Left forelimb (tissue), 1 donor: ENCODE data around the gene ATG10.
"Not testable (repeated sequence)": the region's sequence is repeated elsewhere in the genome, so short reads cannot be mapped to it uniquely, and the experiment has no call there.

Source experiments
- DNase-seq: peaks from one replicate; pipeline ENCODE4 v3.0.0-alpha.2; 2018; ENCODE audit warnings: low spot score

ATG10 gene

DNA sequence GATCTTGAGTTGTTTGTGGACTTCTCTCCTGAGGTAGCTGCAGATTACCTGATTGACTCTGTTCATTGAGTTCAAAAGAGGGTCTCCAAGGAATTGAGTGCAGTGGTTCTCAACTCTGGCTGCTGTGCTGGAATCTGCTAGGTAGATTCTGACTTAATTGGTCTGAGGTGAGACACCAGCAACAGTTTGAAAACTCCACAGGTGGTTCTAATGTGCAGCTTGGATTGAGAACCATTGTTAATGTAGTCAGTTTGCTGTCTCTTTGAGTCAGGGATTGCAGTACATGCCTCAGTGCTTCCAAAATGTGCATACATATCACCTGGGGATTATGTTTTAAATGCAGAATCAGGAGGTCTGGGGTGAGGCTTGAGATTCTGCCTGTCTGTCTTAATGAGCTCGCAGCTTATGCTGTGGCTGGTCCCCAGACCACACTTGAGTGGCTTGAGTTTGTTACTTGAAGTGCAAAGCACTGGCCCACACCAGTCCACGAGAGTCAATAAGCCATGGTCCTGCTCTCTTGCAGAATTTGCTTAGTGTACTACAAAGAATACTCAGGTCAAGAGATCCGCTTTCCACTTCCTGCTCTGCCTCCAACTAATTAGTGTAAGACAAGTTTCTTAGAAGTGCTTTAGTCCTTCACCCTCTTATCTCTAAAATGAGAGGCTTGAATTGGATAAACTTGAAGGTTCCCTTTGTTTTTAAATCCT, 82.3 kb downstream of the ATG10 start:
- no peak for DNase-seq

DNA sequence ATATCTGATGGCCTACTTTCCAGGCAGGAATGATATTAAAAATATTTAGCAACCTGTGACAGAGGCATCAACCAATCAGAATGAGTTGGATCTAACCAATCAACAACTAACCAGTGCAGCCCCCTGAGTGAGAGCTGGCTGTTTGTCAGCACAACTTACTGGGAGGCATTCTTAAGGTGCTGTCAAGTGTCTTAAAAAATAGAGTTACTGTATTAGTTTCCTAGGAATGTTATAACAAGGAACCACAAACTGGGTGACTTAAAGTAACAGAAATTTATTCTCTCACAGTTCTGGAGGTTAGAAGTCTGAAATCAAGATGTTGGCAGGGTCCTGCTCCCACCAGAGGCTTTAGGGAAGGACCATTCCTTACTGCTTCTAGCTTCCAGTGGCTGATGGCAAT, 85.2 kb downstream of the ATG10 start:
- no peak for DNase-seq

DNA sequence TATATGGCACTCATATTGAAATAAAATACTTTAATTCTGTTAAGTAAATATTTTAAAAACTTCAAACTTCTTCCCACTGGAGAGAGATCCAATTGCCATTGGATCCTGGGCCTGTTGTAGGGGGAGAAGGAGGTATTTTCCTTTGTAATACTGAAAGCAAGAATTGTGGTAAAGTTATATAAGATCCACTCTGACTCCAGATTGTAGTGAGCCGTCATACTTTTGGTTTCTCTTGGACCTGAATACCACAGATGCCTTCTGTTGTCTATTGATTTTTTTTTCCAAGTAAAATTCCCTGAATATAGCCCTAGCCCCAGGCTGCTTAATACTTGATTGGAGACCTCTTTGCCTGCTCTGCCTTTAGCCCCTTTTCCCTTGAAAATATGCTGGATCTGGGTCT, 86.9 kb downstream of the ATG10 start:
- no peak for DNase-seq

DNA sequence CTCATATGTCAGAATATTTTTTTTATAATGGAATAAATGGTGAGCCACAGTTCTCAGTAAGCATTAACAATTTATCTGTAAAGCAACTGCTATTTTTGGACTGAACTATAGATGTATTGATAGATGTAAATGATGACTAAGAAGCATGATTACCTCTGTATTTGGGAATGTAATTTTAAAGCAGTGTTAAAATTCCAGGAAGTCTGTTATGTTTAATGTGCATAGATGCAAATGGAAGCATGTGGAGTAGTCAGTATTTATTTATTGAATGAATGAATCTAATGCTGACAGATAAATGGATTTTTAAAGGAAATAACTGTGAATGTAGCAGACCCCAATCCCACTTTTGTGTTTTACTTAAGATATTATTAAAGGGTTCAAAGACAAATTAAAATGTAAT, 95.0 kb downstream of the ATG10 start:
- no peak for DNase-seq

DNA sequence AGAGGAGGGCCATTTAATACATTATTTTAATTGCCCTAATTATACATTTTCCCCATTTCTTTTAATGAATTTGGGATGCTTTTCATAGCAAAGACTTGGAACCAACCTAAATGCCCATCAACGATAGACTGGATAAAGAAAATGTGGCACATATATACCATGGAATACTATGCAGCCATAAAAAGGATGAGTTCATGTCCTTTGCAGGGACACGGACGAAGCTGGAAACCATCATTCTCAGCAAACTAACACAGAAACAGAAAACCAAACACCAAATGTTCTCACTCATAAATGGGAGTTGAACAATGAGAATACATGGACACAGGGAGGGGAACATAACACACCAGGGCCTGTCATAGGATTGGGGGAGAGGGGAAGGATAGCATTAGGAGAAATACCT, 96.2 kb downstream of the ATG10 start:
- not testable (repeated sequence) for DNase-seq

DNA sequence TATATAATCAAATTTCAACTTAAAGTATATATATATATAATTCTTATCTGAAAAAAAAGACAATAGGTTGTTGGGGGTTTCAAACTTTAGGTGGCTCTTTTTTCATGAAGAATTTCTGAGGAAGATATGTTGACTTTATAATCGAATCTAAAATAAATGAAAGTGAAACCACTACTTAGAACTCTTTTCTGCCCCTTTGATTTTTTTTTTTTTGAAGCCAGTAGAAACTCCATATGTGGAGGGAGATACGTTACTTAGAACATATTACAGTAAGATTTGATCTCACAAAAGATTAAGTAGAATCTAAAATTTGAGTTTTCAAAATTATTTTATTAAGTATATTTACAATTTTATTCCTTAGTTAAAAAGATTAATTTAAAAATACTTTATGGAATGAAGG, 96.9 kb downstream of the ATG10 start:
- DNase-seq: no peak

DNA sequence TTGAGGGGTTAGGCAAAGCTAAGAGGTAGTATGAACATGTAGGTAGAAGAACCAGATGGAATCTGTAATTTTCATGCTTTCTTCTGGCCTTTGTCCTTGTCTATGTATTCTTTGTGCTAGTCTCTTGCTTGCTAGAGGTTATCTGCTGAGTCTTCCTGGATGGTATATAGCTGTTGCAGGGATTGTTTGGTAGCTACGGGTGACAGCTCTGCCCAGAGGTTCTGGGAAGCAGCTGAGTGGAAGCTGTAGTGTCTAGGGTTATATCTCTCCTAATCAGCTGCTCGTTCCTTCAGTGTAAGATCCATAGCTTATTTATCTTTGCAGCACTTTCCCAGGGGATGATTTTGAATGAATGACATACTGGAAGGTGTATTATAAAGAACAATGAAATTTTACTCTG, 100.3 kb downstream of the ATG10 start:
- no peak for DNase-seq

DNA sequence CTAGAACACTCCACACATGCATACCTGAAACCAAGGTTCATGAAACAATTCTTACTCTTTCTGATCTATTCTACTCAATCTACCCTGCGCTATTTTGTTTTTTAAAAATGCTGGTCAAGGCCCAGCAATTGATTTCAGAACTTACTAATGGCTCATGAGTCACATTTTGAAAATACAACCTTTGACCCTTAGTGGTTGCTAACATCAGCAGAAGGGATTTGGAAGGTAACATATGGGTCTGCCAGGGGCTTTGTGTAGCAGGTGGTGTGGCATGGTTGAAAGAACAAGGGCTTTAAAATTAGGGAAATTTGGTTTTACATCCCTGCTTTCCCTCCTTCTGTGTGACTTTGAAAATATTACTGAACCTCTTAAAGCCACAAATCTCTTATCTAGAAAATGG, 101.4 kb downstream of the ATG10 start:
- DNase-seq: no peak

DNA sequence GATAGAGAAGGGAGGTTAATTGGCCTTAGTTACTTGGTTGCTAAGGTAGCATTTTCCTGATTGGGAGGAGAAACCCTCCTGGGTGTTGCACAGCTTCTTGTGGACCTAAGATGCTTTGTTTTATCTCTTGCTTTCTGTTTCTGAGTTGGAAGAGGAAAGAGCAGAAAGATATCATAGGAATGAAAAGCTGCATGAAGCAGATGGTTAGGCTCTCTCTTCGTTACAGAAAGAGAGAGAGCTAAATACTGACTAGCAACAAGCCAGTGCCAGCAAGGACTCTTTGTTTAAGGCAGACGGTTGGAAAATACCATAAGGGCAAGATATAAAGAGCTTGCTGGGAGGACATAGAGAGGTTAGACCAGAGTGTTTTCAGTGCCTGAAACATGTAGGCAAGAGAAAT, 103.1 kb downstream of the ATG10 start:
- no peak for DNase-seq

DNA sequence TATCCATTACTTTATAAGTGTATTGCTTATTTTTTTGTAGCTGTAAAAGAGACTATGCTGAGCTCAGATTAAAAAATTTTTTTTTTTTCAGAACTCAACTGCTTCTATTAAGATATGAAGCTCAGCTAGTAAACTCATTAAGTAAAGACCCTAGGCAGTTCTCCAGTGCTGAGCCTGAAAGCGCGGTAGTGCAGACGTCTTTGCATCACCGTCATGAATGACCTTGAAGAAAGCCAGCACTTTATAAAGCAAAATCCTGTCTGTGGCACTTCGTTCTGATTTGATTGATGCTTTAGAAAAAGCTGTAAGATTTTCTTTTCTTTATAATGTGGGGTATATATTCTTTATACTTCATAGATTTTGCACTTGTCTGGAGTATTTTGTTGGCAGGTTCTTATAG, 105.7 kb downstream of the ATG10 start:
- DNase-seq: no peak

DNA sequence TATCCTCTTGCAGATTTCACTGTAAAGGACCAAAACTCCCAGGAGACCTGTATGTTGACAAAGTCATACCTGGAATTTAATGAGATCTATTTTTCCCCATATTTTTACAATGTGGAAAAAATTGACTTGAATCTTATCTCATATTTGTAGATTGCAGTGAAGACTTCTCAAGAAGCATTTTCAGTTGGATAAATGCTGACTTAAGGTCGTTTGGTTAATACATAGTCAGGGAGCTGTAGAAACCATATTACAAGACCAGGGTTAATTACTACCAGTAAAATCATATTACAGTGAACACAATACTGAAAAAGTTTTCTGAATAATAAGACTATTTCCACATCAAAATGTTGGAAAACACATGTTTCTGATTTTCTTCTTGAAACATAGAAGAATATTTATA, 119.8 kb downstream of the ATG10 start:
- no peak for DNase-seq

DNA sequence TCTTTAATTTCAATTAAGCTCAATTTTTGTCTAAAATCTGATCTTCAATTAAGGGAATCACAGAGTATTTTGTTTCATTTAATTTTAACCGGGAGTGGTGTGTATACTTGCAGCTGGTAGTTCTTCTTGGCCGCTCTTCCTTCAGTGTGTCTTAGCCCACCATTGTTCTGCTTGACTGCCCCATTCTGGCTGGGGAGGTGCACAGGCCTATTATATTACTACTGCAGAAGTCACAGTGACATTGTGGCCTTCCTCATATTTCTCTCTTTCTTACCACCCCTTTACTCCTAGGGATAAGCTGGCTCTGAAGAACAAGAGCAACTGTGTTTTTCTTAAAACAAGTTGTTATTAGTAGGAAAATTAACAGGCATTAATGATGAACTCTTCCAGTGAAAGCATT, 123.7 kb downstream of the ATG10 start:
- DNase-seq: no peak

DNA sequence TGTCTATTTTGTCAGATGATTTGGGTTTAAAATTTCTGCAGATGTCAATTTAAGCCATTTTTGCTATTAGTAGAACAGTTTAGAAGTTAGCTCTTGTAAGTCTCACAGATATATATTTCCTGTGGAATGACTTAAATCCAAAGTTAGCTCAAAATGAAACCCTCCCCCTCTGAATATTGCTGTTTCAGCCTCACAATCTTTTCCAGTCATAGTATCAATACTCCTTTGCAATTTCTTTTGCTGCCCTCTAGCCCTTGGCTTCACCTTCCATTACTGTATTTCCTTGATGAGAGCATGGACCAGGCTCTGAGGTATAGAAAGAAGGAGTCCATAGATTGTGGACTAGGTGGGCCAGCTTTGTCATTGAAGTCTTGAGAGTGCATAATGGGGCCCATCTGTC, 124.4 kb downstream of the ATG10 start:
- DNase-seq: no peak

DNA sequence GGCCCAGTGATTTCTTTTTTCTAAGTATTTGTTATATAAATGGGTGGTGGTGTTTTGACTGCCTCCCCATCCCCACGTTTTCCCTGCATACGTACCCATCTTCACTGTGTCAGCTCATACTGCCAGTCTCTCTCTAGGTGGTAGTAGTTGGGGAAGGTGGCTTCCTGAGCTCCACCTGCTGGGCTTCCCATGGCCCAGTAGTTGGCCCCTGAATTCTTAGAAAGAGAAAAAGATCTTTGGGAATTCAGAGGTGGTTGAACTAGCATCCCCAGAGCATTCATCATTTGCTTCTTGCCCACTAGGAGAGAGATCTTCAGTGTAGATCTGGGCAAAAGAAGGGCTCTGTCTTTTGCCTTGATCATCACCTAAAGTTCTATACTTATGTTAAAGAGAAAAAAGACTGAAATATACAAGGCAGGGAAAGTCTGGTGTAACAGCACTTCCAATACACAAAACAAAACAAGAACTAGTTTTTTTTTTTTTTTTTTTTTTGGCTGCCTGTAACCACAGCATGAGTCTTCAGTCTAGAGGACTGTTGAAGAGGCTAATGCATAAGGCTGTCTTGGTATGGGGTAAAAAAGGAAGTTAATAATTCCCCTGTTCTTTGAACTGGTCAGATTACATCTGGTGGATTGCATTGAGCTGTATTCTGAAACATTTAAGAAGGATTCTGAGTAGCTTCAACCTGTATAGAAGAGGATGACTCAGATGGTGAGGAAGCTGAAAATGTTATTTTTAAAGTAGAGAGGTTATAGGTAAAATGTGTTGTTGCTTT, 128.7 kb downstream of the ATG10 start:
- no peak for DNase-seq

DNA sequence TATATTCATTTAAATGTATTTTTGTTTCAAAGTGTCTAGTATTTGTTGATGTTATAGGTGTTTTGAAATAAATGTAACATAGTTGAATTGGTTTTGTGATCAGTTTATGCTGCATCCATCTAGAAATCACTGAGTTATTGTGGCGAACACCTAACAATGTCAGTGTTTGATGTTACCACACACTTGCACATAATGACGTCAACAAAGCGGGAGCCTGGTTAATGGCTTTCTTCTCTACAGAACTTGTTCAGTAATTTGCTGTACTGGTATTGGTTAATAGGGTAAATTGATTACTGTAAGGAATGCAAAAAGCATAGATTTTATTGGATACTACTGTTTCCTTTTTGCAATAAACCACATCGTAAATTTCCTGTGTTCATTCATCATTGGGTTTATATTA, 133.0 kb downstream of the ATG10 start:
- no peak for DNase-seq

DNA sequence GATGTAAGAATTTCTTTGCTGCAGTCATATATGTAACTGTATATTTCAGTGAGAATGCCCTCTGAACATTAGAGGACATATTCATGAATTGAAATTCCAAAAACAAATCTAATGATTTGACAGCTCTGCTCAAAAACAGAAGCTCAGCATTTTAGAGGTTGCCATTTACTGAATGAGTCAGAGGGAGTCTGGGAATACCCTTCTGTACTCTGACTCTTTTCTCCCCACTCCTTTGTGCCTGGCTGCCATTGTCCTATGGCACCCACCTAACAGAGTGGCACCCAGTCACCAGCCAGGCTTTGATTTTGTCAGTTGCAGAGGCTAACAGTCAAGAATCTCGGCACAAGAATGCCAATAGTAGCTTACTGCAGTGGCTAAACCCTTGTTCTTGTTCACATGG, 133.6 kb downstream of the ATG10 start:
- no peak for DNase-seq

DNA sequence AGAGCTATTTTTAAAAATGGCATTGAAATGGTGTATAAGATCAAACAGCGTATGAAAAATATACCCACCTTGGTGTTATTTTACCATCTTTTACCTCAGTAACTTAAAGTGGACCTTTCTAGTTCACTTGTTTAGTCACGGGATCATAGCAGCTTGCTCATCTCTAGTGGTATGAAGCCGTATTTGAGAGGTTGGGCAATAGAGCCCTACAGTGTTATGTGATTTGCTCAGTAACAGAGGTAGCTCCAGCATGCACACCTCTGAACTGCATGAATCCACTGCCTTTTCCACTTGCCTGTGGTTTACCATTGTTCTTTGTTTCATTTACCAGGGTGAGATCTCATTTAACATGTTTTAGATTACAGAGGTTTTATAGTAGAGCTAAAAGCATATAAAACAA, 134.4 kb downstream of the ATG10 start:
- DNase-seq: no peak

DNA sequence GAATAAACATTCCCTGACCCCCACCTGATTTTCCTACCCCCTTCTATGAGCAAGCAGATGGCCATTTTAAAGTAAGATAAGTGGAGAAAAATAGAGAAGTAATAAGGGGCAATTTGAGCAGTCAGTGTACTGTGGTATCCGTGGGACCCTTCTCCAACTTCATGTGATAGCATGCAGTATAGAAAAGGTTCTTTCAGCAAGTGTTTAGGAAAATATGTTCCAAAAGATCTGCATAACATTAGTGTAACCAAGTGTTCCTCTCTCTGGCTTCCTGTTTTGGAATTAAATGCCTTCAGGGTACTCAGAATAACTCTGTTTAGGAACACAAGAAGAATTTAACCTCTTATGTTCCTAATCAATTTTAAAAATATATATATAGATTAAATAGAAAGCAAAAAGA, 134.9 kb downstream of the ATG10 start:
- no peak for DNase-seq

DNA sequence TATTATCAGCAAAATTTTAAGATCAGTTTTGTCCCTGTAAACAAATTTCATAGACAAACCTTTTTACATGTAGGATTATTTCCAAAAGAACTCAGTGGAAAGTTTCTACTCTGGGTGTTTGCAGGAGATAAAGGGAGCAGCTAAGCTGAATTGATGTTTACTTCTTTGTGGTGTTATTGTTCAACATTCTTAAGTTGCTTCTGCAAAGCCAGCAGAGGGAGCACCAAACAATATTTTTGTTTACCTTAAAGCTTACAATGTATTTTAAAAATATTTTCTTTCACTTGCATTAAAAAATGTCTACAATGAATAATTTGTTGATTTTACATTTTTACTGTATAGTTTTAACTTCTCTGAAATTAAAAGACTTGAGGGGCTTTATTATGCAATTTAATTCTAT, 135.4 kb downstream of the ATG10 start:
- no peak for DNase-seq

DNA sequence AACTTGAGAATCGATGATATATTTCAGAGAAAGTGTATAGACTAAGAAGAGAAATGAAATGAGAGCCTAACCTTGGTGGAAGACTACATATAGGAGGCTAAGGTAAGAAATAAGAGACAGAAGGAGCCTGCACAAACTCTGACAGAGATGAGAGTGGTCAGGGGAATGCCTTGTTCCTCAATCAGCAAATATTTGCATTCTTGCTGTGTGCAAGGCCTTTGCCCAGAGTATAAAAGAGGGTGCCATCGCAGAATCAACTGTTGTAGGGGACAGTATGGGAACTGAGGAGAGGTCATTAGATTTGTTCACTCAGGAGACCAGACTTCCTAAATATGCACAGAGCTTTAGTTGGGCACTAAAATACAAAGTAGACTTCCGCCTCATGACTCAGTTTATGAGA, 137.2 kb downstream of the ATG10 start:
- DNase-seq: no peak

DNA sequence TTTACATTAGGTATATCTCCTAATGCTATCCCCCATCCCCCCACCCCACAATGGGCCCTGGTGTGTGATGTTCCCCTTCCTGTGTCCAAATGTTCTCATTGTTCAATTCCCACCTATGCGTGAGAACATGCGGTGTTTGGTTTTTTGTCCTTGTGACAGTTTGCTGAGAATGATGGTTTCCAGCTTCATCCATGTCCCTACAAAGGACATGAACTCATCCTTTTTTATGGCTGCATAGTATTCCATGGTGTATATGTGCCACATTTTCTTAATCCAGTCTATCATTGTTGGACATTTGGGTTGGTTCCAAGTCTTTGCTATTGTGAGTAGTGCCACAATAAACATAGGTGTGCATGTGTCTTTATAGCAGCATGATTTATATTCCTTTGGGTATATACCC, 138.1 kb downstream of the ATG10 start:
- DNase-seq: not testable (repeated sequence)

DNA sequence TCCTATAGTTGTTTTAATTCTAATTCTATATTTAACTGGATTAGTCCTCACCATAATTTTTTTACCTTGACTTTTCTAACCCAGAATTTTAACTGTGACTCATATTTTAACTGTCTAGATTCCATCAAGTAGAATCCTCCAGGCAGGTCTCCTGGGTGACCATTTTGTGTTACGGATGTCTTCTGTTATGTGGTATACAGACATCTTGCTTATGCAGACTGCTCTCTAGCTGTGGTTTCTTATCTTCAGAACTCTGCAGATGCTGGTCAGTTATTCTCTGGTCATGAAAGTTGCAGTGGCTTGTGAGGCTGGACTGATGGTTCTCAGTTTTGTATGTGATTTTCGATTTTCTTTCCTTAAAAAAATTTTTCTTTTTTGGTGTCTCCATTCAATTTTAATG, 139.4 kb downstream of the ATG10 start:
- DNase-seq: no peak

DNA sequence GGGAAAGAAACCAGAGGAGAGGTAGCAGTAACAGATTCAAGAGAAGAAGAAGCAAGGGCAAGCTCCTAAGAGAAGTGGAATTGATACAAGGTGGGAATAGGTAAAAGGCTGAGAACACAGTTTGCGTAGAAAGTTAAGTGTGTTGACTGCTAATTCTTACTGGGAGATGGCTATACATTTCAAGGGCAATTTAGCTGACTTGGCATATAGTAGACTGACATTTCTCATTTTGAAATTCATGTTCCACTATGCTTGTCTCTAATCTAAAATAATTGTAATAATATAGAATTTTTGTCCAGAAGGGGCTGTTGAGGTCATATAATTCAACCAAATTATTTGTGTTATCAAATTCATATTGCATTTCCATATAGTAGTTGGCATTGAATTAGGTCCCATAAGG, 144.0 kb downstream of the ATG10 start:
- DNase-seq: no peak

DNA sequence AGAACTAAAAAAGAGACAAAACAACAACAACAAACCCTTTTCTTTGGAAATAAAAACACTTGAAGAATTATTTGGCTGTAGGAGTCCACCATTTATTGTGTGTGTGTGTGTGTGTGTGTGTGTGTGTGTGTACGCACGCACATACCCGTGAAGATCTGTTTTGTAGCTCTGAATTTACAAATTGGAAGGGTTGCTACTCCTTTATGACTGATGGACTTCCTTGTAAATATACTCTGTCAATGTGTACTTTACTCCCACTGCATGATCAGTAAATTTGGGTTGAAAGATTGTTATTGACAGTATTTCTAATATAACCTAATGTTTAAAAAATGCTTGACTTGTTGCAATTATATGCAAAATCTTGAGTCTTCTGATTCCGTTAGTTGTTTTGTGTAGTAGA, 148.1 kb downstream of the ATG10 start:
- no peak for DNase-seq
